SU-DHL-6 (cell line): ENCODE data around the gene IRF7.

Source experiments
- CTCF ChIP-seq: fragments of 200-600 bp; sonication (generic); IDR thresholded peaks from one replicate; pipeline ENCODE4 v1.5.1; 2017; ENCODE audit warnings: antibody characterized with exemption, mild to moderate bottlenecking, low read length, moderate library complexity; ENCODE audit not compliant: insufficient read depth, poor library complexity, severe bottlenecking
- EZH2phosphoT487 ChIP-seq: fragments of 200-600 bp; sonication (generic), shearing (Covaris generic); conservative IDR thresholded peaks from 2 replicates; pipeline ENCODE4 v1.6.1; 2018; ENCODE audit warnings: mild to moderate bottlenecking, antibody characterized with exemption, low read length, moderate library complexity, mixed read lengths

DNA sequence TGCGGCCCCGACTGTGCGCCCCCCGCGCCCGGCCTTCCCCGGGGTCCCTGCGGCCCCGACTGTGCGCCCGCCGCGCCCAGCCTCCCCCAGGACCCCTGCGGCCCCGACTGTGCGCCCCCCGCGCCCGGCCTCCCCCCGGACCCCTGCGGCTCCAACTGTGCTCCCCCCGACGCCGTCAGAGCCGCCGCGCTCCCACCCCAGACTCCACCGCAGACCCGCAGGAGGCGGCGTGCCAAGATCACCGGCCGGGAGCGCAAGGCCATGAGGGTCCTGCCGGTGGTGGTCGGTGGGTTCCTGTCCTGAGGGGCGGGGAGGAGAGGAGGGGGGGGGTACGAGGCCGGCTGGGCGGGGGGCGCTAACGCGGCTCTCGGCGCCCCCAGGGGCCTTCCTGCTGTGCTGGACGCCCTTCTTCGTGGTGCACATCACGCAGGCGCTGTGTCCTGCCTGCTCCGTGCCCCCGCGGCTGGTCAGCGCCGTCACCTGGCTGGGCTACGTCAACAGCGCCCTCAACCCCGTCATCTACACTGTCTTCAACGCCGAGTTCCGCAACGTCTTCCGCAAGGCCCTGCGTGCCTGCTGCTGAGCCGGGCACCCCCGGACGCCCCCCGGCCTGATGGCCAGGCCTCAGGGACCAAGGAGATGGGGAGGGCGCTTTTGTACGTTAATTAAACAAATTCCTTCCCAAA lies 24.4 kb upstream of the IRF7 start:
- no peak for TF ChIP-seq CTCF
- TF ChIP-seq EZH2phosphoT487: no peak
